Cardiac fibroblast (primary cell): ENCODE data around the gene NAE1.

Source experiments
- DNase-seq, 2 donors: peaks; one replicate each; pipeline versions ENCODE4 v3.0.0 to v3.0.0-alpha.2; 2010; ENCODE audit warnings: low read depth in 2 of 2
- H3K4me3 ChIP-seq, 2 donors: replicated peaks in 1 of 2; 1 replicate in 1 of 2; 2 replicates in 1 of 2; pipeline ENCODE4 v1.5.1; 2011; ENCODE audit warnings: low read depth in 2 of 2, low read length in 2 of 2, mild to moderate bottlenecking in 2 of 2, moderate library complexity in 1 of 2
- CTCF ChIP-seq: IDR thresholded peaks from one replicate; pipeline ENCODE4 v1.5.1; 2011; ENCODE audit warnings: low read depth, mild to moderate bottlenecking, low read length, inconsistent platforms

Gene NAE1

DNA sequence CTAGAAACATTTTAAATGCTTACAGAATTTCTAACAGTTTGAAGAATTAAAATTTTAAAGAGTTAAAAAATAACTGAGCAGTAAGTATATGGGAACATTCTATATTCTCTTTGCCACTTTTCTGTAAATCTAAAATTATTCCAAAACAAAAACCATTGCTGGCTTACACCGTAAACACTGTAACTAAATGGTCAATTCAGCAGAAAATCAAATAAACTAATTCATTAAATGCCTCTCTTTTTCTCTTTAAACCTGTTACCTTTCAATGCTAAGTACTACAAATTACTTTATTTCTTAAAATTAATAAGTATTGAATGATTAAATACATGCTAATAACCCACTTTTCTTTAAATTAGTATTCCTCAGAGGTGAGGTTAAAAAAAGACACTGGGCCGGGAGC, 43.3 kb downstream of the NAE1 start:
- no peak for TF ChIP-seq CTCF
- no peak for DNase-seq
- no peak overlapping the region for H3K4me3 ChIP-seq

GRCh38 chr16:66786551-66786950, 44.2 kb downstream of the NAE1 start:
- TF ChIP-seq CTCF, result no peak
- DNase-seq, result no peak
- H3K4me3 ChIP-seq, result no peak overlapping the region

GRCh38 chr16:66776457-66776856, 54.3 kb downstream of the NAE1 start:
- DNase-seq, result no peak
- no peak for TF ChIP-seq CTCF
- H3K4me3 ChIP-seq, result no peak overlapping the region

GRCh38 chr16:66774981-66775380, 55.8 kb downstream of the NAE1 start:
- no peak for TF ChIP-seq CTCF
- no peak overlapping the region for H3K4me3 ChIP-seq
- peak; percentile 12 to 46 for DNase-seq

- DNase-seq, result no peak
- no peak for TF ChIP-seq CTCF
Measured at GRCh38 chr16:66758086-66758485, 72.7 kb downstream of the NAE1 start.

GRCh38 chr16:66754819-66755218, 76.0 kb downstream of the NAE1 start:
- no peak for TF ChIP-seq CTCF
- no peak overlapping the region for H3K4me3 ChIP-seq
- no peak for DNase-seq

More at GRCh38 chr16:66758086-66758485, 72.7 kb downstream of the NAE1 start:
- H3K4me3 ChIP-seq, result no peak overlapping the region

DNA sequence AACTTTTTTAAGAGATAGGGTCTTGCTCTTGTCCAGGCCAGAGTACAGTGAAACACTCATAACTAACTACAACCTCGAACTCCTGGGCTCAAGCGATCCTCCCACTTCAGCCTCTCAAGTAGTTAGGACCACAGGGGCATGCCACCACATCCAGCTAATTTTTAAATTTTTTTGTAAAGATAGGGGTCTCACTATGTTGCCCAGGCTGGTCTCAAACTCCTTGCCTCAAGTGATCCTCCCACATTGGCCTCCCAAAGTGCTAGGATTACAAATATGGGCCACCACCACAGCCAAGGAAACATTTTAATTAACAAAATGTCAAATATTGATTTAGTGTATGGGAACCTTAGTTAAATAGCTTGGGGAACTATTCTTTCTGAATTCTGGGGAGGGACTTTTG, 76.6 kb downstream of the NAE1 start:
- H3K4me3 ChIP-seq, result no peak overlapping the region
- no peak for TF ChIP-seq CTCF
- DNase-seq, result no peak
